ENCODE results near the gene ALDH3B1.

GRCh38 chr11:68012843-68013610 is 2.9 kb downstream of the ALDH3B1 start:
- TF ChIP-seq POLR2AphosphoS5 (IDR thresholded peaks at IDR 0.05; ENCODE audit: borderline replicate concordance, low read depth, low read length): no peak
- no peak for TF ChIP-seq EZH2 (IDR thresholded peaks at IDR 0.05)

Measured in SK-N-MC (cell line).